Measurements from ENCODE around the gene EEF2.

Gene EEF2

DNA sequence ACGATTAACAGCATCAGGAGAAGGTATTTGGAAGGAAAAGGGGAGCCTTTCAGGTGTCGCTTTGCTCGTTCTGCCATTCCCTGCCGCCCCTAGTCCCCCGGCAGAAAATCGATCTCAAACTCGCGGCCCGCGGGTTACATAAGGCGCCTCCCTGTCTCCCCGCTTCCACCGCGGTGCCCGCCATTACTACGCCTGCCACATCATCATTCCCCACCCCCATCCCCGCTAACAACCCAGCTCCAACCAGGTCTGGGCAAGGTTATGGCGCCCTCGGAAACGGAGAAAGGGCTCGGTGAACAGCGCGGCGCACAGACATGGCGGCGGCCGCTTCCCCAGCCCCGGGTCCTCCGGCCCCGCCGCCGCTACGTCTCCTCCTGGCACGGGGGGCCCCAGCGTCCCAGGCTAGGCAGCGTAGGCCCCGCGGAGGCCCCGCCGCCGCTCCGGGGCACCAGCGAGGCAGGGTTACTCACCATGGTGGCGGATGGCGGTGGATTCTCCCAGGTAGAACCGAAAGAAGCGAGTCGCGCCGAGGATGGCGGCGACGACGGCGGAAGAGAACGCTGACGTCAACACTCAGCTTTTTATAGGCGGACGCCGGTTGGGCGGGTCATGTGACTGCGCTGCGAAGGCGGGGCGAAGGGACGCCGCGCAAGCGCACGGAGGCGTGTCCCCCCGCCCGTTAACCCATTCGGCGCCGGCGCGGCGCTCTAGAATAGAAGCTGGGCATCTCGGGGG is at the start of gene EEF2:
EEF2 (minus strand) TSS at position 556 of the 735 bp plus-strand sequence; CDS start at position 473, 83 bp downstream.
- DNase-seq (ENCODE audit: low spot score) = peak; percentile 93

DNA sequence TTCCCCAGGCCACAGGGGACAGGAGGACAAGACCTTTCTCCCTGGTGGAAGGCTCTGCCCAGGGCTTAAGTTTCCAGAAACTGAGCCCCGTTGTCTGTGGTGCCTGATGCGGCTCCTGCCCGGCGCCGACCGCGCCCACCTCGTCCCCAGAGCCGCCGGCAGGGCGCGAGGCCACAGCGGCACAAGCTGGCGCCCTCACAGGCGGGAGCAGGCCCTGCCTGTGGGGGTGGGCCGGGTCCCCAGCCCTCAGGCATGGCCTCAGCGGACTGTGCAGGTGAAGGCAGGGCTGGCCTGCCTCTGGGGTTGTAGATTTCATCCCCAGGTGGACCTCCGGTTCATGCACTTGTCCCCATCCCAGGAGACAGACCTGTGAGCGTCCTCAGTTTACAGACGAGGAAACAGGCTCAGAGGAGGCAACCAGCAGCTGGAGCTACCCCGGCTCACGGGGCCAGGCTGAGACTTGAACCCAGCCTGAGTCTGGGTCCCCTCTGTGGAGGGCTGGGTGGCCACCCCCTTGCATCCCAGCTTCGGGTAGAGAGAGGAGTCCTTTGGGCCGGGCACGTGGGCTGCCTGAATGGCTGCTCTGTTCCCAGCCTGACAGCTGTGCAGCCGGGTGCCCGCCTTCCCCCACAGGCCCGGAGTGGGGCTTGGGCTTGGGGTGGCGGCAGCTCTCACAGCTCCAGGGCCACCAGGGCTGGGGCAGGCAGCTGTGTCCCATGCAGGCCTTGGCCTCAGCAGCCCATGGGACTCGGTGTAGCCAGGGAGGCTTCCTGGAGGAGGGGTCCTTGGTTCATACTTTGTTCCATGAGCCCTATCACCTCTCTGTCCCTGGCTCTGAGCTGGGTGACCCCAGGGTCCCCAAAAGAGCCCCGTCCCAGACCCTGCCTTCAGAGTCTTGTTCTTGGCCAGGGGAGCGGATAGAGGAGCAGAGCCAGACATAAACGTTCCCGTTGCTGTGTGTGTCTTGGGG is 49.1 kb upstream of the EEF2 start:
- DNase-seq (ENCODE audit: low spot score) = no peak

DNA sequence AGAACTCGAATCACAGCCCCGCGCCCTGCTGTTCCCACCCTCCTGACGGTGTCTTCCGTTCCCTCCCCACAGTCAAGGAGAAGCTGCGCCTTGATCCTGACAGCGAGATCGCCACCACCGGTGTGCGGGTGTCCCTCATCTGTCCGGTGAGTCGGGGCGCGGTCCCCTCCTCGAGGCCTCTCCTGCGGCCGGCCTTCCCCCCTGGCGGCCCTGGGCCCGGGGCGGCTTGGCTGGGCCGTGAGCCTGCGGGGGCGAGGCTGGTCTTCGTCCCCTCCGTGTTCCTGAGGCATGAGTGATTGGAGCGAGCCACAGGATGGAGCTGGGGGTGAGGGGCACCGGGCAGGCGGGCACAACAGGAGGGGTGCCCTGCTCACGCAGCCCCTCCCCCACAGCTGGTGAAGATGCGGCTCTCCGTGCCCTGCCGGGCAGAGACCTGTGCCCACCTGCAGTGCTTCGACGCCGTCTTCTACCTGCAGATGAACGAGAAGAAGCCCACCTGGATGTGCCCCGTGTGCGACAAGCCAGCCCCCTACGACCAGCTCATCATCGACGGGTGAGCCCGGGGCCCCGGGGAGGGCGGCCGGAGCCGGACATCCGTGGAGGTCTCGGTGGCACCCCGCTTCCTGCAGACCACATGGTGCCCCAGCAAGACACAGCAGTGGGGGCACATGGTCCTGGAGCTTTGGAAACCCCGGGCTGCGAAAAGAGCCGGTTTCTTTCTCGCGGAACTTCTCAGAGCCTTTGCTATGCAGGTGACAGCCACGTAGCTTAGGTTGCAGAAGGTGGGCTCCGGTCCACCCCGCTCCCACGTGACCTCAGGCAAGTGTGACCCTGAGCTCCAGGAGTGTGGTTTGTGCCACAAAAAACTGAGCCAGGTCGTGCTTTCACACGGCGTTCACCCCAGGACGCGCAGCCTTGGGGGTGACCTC is 48.0 kb upstream of the EEF2 start:
- DNase-seq (ENCODE audit: low spot score) = no peak

DNA sequence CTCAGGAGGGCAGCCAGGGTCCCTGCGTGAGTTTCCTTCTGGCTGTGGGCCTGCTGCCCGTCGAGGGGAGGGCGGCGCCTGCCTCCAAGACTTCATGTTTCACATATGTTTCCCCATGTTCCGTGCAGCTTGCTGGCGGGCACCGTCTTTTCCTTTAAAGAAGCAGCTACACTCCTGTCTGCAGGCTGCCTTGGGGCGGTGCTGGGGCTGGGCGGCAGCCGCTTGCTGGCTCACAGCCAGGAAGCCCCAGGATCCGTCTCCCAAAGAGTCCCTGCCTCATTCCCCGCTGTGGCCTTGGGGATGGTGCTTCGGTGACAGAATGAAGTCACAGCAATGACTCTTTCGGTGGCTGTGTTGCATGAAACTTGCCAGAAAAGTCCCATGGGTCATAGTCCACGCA is 47.2 kb upstream of the EEF2 start:
- DNase-seq (ENCODE audit: low spot score) = no peak

DNA sequence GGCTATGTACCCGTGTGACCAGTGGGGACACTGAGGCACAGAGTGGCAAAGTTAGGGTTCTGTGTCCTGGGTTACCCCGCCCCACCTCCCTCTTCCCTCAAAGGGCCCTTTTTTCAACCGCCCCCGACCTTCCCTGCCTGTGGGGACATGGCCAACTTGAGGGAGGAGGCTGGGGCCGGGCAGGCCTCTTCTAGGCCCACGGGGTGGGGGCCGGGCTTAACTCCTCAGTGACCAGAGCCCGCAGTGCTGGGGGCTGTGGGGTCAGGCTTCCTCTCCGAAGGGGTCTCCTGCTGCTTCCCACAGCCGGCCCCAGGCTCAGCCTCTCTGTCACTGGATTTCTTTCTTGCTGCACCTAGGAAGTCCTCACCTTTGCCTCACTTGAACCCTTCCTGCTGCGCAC is 46.2 kb upstream of the EEF2 start:
- no peak for DNase-seq (ENCODE audit: low spot score)

DNA sequence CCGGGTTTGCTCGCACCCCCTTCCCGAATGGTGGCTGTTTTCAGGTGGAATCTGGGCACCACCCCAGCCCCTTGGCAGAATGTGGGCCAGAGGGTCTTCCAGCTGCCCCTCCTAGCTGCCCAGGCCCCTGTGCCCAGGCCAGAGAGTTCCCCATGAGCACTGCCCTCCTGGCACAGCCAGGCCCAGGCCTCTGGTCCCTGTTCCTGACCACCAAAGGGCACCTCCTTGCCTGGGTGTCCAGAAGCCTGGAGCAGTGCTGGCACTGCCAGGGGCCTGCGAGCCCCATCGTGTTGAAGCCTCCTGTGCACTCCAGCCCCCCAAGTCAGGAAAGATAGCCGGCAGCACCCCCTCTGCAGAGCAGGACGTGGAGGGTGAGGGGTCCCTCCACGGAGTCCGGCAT is 45.7 kb upstream of the EEF2 start:
- no peak for DNase-seq (ENCODE audit: low spot score)

DNA sequence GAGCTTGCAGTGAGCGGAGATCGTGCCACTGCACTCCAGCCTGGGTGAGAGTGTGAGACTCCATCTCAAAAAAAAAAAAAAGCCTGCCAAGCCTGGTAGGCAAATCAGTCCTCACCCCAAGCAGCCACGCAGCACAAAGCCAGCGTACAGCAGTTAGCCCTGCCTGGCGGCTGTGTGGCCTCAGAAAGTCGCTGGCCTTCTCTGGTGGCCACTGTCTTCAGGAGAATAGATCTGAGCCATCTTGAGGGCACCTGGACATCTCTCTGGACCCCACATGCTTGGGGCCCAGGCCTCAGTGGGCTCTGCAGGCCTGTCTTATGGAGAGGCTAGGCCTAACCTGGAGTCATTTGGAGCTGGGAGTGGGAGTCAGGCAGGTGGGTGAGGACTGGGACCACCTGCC is 45.3 kb upstream of the EEF2 start:
- DNase-seq (ENCODE audit: low spot score) = no peak

DNA sequence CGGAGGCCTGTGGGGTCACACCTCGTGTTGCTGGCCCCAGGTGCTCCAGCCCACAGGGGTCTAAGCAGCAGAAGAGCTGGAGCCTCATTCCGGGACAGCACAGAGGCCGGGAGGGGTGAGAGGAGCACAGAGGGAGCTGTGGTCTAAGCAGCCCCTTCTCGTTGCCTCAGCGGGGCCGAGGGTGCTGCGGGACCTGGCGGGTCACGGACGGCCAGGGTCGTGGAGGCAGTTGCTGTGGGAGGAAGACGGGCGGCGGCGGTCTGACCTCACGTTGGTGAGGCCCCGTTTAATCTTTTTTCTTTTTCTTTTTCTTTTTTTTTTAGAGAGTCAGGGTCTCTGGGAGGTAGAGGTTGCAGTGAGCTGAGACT is 44.0 kb upstream of the EEF2 start:
- DNase-seq (ENCODE audit: low spot score) = no peak

DNA sequence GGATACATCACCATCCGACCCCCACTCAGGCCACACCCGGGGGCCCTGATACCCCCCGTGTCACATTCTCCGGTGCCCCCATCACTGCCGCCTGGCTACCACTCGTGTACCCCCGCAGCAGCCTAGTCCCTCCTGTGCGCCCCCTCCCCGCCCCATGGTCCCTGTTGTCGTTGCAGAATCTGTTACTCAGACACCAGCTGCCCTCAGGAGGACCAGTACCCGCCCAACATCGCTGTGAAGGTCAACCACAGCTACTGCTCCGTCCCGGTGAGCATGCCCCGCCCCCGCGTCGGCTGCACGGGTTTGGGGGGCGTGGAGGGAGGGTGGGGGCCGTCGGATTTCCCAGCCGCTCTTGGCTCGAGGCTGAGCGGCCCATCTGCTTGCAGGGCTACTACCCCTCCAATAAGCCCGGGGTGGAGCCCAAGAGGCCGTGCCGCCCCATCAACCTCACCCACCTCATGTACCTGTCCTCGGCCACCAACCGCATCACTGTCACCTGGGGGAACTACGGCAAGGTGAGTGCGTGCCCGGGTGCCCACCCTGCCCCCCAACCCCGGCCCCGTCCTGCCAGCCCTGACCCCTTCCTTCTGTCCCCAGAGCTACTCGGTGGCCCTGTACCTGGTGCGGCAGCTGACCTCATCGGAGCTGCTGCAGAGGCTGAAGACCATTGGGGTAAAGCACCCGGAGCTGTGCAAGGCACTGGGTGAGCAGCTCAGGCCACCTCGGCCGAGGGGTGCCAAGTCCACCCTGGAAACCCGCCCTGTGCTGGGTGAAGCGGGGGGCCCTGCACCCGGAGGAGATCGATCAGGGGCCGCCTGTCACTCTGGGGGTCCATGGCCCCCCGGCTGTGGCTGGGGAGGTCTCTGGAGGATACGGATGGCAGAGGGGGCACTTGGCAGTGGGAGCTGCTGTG is 43.3 kb upstream of the EEF2 start:
- DNase-seq (ENCODE audit: low spot score) = no peak

DNA sequence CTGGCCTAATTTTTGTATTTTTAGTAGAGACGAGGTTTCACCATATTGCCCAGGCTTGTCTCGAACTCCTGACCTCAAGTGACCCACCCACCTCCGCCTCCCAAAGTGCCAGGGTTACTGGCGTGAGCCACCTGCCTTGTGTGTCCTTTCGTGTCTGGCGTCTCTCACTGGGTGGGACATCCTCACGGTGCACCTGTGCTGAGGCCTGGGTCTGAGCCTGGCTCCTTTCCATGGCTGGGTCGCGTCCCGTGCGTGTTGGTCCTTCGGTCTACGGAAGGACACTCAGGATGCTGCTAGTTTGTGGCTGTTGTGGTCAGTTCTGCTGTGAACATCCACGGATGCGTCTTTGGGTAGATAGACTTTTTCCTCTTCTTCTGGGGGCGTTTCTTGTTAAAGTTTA is 41.9 kb upstream of the EEF2 start:
- no peak for DNase-seq (ENCODE audit: low spot score)

DNA sequence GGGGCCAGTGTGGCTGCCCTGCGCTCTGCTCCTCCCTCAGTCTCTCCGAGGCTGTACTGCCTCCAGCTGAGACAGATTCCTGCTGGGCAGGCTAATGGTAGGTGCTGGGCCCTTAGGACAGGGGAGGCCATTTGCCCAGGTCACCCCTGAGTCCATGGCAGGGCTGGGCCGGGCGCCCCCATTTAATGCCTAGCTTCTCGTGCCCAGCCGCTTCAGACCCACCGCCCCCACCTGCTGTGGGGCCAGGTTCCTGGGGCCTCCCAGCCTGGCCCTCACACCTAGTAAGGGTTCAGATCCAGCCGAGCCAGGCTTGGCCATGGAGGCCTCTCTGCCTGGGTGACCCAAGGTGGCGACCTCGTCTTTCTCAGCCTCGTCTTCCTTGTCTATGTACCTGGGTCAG is 40.1 kb upstream of the EEF2 start:
- DNase-seq (ENCODE audit: low spot score) = no peak

DNA sequence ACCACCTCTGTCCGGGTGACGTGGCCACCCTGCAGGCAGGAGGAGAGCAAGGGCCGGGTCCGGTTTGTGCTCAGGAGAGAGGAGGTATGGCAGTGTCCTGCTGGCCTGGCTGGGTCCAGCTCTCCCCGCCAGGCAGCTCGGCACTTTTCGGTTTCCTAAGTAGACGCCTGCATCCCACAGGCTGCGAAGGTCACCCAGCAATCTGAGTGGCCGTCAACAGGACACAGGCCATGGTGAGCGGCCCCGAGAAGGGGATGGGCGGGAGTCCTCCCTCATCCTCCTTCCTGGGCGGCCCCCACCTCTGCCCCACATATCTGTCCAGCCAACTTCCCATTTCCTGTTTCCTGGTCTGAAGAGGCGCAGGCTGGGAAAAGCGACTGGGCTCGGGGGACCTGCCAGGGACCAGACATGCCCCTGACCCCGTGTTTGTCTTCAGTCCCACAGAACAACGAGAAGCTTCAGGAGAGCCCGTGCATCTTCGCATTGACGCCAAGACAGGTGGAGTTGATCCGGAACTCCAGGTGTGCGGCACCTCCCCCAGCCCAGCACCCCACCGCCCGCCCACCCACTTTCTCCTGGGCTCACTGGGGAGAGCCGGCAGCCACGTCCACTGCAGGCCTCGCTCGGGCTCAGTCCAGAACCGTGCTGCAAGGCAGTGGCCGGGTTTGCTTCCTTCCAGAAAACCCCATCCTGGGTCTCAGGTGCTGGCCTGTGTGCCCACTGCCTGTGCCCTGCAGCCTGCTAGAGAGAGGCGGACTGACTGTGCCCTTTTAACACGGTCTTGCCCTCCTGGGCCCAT is 38.5 kb upstream of the EEF2 start:
- DNase-seq (ENCODE audit: low spot score) = no peak

DNA sequence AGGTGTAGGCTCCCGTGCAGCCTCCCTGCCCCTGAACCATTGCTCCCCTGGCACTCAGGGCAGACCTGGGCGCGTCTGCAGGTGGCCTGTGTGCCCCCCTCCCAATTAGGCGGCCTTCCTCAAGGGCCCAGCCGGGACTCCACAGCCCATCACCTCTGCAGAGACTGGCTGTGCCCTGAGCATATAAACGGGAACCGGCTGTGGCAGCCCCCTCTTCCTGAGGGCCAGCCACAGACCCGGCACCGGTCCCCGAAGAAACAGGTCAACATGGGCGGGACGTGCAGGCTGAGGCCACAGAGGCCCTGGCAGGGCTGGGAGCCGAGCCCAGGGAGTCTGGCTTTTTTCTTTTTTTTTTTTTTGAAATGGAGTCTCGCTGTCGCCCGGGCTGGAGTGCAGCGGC is 34.3 kb upstream of the EEF2 start:
- DNase-seq (ENCODE audit: low spot score) = no peak

DNA sequence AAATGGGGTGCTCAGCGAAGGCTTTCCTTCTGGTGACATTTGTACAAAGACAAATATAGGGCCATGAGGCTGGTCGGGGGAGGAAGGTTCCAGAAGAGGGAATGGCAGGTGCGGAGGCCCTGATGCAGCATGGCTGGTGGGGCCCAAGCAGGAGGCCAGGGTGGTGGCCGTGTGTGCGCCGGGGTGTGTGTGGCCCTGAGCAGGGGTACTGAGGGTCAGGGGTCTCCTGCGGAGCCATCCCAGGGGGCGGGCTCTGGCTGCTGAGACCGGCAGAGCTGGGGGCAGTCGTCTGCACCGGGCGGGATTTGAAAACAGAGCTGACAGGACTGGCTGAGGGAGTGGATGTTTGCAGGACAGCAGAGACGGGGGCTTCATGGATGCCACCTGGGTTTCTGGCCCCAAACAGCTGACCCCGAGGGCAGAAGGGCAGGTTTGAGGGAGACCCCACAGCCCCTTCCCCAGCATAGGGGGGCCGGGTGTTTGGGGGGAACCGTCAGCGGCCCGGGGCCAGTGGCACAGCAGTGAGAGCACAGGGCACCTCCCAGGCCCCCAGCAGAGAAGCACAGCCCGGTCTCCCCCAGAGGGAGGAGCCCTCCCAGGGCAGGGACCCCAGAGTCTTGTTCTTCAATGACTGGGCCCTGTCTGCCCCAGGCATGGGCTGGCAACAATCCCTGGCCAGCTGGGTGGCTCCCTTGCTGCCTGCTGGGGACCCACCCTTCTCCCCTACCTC is 33.7 kb upstream of the EEF2 start:
- no peak for DNase-seq (ENCODE audit: low spot score)

DNA sequence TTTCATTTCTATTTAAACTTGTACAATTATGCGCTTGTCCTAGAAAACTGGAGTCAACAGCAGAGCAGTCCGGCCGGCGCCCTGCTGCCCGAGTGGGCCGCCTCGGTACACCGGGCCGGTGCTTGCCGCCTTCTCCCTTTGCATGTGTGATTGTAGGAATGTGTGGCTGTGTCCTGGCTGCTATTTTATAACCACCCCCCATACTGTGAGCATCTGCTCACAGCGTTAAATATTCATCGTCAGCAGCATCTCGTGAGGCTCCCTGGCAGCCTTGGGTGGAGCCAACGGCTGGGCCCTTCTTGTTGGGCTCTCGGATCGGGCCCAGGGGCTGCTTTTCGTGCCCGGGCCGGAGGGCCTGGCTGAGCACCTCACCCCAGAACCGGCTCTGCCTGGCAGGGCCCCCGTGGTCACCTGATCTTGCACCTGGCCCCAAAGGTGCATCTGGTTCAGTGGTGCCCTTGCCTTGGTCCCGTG is 32.9 kb upstream of the EEF2 start:
- no peak for DNase-seq (ENCODE audit: low spot score)

DNA sequence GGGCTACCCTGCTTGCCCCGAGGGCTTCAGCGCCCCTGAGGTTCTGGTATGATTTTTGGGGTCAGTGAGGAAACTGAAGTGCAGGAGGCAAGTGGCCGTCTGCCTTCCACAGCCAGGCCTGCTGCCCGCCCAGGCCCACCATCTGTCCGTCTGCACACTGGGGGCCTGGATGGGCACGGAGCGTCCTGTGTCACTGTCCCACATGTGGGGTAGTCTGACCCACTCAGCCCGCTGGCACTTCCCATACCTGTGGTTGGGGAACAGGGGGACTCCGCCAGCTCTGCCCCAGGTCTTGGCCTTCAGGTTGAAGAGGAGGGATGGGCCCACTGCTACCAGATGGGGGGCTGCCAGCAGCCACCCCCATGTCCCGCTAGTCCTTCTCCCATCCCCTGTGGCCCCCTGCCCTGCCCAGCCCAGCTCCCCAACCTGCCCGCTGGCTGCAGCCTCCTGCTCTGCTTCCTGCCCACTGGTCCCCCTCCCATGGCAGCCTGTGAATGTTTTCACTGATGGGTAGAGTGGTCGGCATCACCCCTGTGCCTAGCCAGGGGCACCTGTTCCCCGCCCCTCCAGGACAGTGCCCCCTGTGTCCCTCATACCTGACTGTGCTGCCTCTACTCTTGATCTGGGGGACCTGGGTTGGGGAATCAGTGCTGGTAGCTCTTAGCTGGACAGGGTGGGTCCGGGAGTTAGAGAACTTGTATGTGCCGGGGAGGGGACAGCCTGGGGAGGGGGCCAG is 31.8 kb upstream of the EEF2 start:
- no peak for DNase-seq (ENCODE audit: low spot score)

DNA sequence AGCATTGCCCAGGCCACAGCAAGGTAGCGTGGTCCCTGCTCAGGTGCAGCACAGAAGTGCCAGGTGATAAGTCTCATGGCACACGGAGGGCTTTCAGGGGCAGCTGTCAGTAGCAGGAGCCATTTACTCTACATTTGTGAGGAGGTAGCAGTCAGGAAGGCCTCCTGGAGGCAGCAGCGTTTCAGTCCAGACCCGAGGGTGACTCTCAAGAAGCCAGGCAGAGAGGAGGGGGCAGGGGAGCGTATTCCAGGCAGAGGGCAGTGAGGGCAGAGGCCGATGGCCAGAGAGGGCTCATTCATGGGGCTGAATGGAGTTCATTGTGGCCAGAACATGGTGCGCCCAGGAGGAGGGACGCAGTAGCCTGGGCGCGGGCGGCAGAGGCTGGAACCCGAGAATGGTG is 31.2 kb upstream of the EEF2 start:
- no peak for DNase-seq (ENCODE audit: low spot score)

DNA sequence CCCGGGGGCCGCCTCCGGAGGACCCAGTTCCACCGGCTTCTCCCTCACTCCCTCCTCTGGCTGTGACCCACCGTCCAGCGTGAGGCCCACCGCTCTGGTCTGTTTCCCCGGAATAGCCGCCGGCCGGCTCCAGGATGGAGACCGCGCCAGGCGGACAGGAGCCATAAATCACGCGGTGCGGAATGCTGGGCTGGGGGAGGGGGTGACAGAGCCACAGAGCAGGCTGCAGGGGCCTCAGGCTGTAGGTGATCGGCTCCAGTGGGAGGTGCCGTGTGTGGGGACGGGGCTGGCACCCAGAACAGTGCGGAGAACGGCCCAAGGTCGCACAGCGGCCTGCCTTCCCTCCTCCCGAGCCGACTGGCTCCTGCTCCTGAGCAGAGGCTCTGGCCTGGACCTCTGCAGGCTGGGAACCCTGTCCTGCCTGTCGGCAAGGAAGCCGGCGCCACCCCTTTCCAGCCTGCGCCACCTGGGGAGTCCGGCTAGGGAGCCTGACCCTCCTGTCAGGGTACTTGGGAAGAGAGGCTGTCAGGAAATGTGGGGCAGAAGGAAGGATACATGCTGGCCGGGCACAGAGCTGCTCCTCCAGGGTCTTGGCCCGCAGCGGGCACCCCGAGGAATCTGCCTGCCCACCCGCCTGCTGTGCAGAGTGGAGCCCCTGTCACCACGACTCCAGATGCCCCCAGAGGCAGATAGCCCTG is 30.6 kb upstream of the EEF2 start:
- DNase-seq (ENCODE audit: low spot score) = no peak

Measured in activated CD4-positive, alpha-beta T cell treated with anti-CD3 and anti-CD28 coated beads, Interleukin-2, Interleukin-4, amounts not matched to agents 100 ng/mL and 50 ng/mL, durations not matched to agents 16 hours and 8 hours (primary cell).